HG03442 (cell line): Measurements from ENCODE around the gene SNRNP200.
"Not testable (repeated sequence)": the region's sequence is repeated elsewhere in the genome, so short reads cannot be mapped to it uniquely, and the experiment has no call there.

Source experiments
- ATAC-seq: cut with Tn5 transposase; IDR thresholded peaks from one replicate; pipeline ENCODE4 v1.9.1; 2021; ENCODE audit warnings: mild to moderate bottlenecking, moderate library complexity; ENCODE audit not compliant: unreplicated experiment

The SNRNP200 gene

GRCh38 chr2:96325884-96326255 is 20.5 kb upstream of the SNRNP200 start:
- ATAC-seq, result no peak

- no peak for ATAC-seq
Measured at GRCh38 chr2:96325041-96325883, 19.9 kb upstream of the SNRNP200 start, which contains the start of gene ITPRIPL1. ITPRIPL1 (plus strand) TSS chr2:96325317; CDS start chr2:96325840, 523 bp downstream.

- no peak for ATAC-seq
Measured at GRCh38 chr2:96324721-96325040, 19.3 kb upstream of the SNRNP200 start.

GRCh38 chr2:96323849-96324248 is 18.5 kb upstream of the SNRNP200 start:
- no peak for ATAC-seq

- ATAC-seq, result peak; percentile 22
Measured at GRCh38 chr2:96320728-96321622, 15.6 kb upstream of the SNRNP200 start.

GRCh38 chr2:96320326-96320725 is 15.0 kb upstream of the SNRNP200 start:
- ATAC-seq, result no peak

GRCh38 chr2:96319396-96319795 is 14.1 kb upstream of the SNRNP200 start:
- ATAC-seq, result no peak

- no peak for ATAC-seq
Measured at GRCh38 chr2:96318723-96319122, 13.4 kb upstream of the SNRNP200 start.

- ATAC-seq, result no peak
Measured at GRCh38 chr2:96317584-96317997, 12.2 kb upstream of the SNRNP200 start.

- no peak for ATAC-seq
Measured at GRCh38 chr2:96316999-96317398, 11.7 kb upstream of the SNRNP200 start.

GRCh38 chr2:96315400-96316071 is 10.2 kb upstream of the SNRNP200 start:
- ATAC-seq, result no peak

- no peak for ATAC-seq
Measured at GRCh38 chr2:96315005-96315399, 9.7 kb upstream of the SNRNP200 start.

GRCh38 chr2:96308248-96308647 is 2.9 kb upstream of the SNRNP200 start:
- ATAC-seq, result no peak

GRCh38 chr2:96306370-96306769 is 1.0 kb upstream of the SNRNP200 start:
- no peak for ATAC-seq

GRCh38 chr2:96305979-96306308 is 598 bp upstream of the SNRNP200 start:
- ATAC-seq, result no peak

GRCh38 chr2:96304606-96305005 is 740 bp downstream of the SNRNP200 start:
- ATAC-seq, result no peak

- ATAC-seq, result no peak
Measured at GRCh38 chr2:96301865-96302264, 3.5 kb downstream of the SNRNP200 start.

GRCh38 chr2:96296925-96297324 is 8.4 kb downstream of the SNRNP200 start:
- no peak for ATAC-seq

- ATAC-seq, result not testable (repeated sequence)
Measured at GRCh38 chr2:96294271-96294670, 11.1 kb downstream of the SNRNP200 start.

- ATAC-seq, result no peak
Measured at GRCh38 chr2:96291751-96292150, 13.6 kb downstream of the SNRNP200 start.

- ATAC-seq, result no peak
Measured at GRCh38 chr2:96287273-96287856, 18.0 kb downstream of the SNRNP200 start.
